Measurements from ENCODE around the gene GNG7.
"Not testable (repeated sequence)": the region's sequence is repeated elsewhere in the genome, so short reads cannot be mapped to it uniquely, and the experiment has no call there.

Gene GNG7

DNA sequence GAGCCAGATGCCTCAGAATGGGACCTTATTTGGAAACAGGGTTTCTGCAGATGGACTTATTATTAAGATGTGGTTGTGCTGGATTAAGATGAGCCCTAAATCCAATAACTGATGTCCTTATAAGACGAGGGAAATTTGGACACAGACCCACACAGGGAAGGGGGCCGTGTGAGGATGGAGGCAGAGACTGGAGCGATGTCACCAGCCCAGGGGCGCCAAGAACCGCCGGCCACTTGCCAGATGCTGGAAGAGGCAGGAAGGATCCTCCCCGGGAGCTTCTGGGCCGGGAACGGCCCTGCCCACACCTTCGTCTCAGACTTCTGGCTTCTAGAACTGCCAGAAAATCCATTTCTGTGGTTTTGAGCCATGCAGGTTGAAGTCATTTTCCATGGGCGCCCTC lies 26.6 kb downstream of the GNG7 start:
- TF ChIP-seq, protein P1, sequence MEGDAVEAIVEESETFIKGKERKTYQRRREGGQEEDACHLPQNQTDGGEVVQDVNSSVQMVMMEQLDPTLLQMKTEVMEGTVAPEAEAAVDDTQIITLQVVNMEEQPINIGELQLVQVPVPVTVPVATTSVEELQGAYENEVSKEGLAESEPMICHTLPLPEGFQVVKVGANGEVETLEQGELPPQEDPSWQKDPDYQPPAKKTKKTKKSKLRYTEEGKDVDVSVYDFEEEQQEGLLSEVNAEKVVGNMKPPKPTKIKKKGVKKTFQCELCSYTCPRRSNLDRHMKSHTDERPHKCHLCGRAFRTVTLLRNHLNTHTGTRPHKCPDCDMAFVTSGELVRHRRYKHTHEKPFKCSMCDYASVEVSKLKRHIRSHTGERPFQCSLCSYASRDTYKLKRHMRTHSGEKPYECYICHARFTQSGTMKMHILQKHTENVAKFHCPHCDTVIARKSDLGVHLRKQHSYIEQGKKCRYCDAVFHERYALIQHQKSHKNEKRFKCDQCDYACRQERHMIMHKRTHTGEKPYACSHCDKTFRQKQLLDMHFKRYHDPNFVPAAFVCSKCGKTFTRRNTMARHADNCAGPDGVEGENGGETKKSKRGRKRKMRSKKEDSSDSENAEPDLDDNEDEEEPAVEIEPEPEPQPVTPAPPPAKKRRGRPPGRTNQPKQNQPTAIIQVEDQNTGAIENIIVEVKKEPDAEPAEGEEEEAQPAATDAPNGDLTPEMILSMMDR (IDR thresholded peaks at IDR 0.05; ENCODE audit: insufficient read depth, low read depth, low read length, missing control alignments): no peak
- DNase-seq (ENCODE audit: low read depth): no peak
- no peak overlapping the region for H3K4me3 ChIP-seq (ENCODE audit: low read depth, low read length)

DNA sequence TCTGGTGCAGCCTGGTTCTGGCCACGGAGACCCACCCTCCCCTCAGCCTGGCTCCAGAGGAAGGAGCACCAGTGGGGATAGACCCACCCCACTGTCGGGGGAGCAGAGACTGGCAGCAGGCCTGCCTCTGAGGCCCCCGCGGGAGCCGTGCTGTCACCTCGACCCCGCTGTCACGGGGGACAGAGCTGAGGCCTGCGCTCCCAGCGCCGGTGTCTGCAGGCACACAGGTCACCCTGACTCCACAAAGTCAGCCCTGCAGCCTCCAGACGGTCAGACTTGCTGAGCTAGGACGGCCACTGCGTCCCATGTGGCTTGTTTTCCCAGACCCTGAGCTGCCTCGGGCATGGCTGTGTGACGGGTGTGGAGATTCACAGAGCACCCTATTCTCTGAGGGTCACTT lies 32.3 kb downstream of the GNG7 start:
- no peak for DNase-seq (ENCODE audit: low read depth)
- TF ChIP-seq, protein P1 (IDR thresholded peaks at IDR 0.05; ENCODE audit: insufficient read depth, low read depth, low read length, missing control alignments): no peak
- no peak overlapping the region for H3K4me3 ChIP-seq (ENCODE audit: low read depth, low read length)

- peak overlapping the region; percentile 33 for H3K4me3 ChIP-seq (ENCODE audit: low read depth, low read length)
Measured at GRCh38 chr19:2668175-2668763, 34.2 kb downstream of the GNG7 start.

GRCh38 chr19:2667349-2667748 lies 35.1 kb downstream of the GNG7 start:
- DNase-seq (ENCODE audit: low read depth); H3K4me3 ChIP-seq (ENCODE audit: low read depth, low read length): not testable (repeated sequence)

More at GRCh38 chr19:2668175-2668763, 34.2 kb downstream of the GNG7 start:
- peak; percentile 58 for DNase-seq (ENCODE audit: low read depth)
- TF ChIP-seq, protein P1 (IDR thresholded peaks at IDR 0.05; ENCODE audit: insufficient read depth, low read depth, low read length, missing control alignments): no peak

- no peak overlapping the region for H3K4me3 ChIP-seq (ENCODE audit: low read depth, low read length)
- no peak for DNase-seq (ENCODE audit: low read depth)
- TF ChIP-seq, protein P1 (IDR thresholded peaks at IDR 0.05; ENCODE audit: insufficient read depth, low read depth, low read length, missing control alignments): no peak
Measured at GRCh38 chr19:2666344-2666994, 36.0 kb downstream of the GNG7 start.

GRCh38 chr19:2665103-2665502 lies 37.4 kb downstream of the GNG7 start:
- no peak overlapping the region for H3K4me3 ChIP-seq (ENCODE audit: low read depth, low read length)
- TF ChIP-seq, protein P1 (IDR thresholded peaks at IDR 0.05; ENCODE audit: insufficient read depth, low read depth, low read length, missing control alignments): no peak
- DNase-seq (ENCODE audit: low read depth): no peak

GRCh38 chr19:2663920-2664571 lies 38.4 kb downstream of the GNG7 start:
- peak; percentile 74 for DNase-seq (ENCODE audit: low read depth)
- TF ChIP-seq, protein P1 (IDR thresholded peaks at IDR 0.05; ENCODE audit: insufficient read depth, low read depth, low read length, missing control alignments): peak; percentile 19
- H3K4me3 ChIP-seq (ENCODE audit: low read depth, low read length): no peak overlapping the region
